ENCODE measurements around the gene PCDHA5.
"Not testable (repeated sequence)": the region's sequence is repeated elsewhere in the genome, so short reads cannot be mapped to it uniquely, and the experiment has no call there.

Gene PCDHA5

DNA sequence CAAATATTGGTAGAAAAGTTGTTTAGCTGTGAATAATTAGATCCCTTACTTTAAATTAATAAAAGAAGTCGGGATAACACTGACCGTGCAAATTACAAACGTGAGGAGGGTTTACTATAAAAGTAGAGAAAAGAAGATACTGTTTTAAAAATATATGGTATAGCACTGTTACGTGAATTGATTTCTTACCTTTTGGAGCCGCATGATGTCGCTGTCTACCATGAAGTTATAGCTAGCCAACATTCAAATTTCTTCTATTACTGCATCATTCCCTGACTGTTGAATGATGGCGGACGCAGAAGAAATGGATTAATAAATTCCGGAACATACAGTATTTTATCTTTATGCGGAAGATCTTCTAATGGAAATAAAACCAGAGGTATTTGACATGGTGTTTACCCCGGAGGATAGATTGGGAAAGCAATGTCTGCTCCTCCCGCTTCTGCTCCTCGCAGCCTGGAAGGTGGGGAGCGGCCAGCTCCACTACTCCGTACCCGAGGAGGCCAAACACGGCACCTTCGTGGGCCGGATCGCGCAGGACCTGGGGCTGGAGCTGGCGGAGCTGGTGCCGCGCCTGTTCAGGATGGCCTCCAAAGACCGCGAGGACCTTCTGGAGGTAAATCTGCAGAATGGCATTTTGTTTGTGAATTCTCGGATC, 6.4 kb downstream of the PCDHA5 start, which contains the start of gene PCDHA6:
Gene PCDHA6 (plus strand): TSS at position 257 of the 658 bp plus-strand sequence. CDS start 132 bp downstream, at position 389.
- DNase-seq, result no peak

DNA sequence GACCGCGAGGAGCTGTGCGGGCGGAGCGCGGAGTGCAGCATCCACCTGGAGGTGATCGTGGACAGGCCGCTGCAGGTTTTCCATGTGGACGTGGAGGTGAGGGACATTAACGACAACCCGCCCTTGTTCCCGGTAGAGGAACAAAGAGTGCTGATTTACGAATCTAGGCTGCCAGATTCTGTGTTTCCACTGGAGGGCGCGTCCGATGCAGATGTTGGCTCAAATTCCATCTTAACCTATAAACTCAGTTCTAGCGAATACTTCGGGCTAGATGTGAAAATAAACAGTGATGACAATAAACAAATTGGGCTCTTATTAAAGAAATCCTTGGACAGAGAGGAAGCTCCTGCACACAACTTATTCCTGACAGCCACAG, 6.9 kb downstream of the PCDHA5 start:
- no peak for DNase-seq

DNA sequence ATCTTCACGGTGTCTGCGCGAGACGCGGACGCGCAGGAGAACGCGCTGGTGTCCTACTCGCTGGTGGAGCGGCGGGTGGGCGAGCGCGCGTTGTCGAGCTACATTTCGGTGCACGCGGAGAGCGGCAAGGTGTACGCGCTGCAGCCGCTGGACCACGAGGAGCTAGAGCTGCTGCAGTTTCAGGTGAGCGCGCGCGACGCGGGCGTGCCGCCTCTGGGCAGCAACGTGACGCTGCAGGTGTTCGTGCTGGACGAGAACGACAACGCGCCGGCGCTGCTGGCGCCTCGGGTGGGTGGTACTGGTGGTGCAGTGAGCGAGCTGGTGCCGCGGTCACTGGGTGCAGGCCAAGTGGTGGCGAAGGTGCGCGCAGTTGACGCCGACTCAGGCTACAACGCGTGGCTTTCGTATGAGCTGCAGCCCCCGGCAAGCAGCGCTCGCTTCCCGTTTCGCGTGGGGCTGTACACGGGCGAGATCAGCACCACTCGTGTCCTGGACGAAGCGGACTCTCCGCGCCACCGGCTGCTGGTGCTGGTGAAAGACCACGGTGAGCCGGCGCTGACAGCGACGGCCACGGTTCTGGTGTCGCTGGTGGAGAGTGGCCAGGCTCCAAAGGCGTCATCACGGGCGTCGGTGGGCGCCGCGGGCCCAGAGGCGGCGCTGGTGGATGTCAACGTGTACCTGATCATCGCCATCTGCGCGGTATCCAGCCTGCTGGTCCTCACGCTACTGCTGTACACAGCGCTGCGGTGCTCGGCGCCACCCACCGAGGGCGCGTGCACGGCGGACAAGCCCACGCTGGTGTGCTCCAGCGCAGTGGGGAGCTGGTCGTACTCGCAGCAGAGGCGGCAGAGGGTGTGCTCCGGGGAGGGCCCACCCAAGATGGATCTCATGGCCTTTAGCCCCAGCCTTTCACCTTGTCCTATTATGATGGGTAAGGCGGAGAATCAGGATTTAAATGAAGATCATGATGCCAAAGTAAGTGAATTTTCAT, 8.4 kb downstream of the PCDHA5 start:
- DNase-seq, result not testable (repeated sequence)

DNA sequence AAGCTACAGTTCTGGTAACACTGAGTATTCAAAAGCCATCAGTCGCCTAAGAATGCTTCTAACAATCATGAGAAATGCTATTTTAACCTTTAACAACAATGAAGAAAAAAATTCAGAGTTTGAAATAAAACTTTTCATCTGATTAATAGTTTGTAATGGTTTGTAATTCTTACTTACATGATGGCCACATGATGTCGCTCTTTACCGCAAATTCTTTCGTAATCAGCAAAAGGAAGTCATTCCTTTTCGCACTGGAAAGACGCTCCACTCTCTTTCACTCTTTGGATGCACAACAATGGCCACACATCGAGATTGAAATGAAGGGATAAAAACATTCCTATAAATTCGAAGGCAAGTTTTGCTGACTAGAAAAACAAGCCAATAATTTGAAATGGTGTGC, 12.6 kb downstream of the PCDHA5 start, which contains the start of gene PCDHA7:
Gene PCDHA7 (plus strand): TSS at position 277 of the 400 bp plus-strand sequence. CDS start 115 bp downstream, at position 392.
- no peak for DNase-seq

DNA sequence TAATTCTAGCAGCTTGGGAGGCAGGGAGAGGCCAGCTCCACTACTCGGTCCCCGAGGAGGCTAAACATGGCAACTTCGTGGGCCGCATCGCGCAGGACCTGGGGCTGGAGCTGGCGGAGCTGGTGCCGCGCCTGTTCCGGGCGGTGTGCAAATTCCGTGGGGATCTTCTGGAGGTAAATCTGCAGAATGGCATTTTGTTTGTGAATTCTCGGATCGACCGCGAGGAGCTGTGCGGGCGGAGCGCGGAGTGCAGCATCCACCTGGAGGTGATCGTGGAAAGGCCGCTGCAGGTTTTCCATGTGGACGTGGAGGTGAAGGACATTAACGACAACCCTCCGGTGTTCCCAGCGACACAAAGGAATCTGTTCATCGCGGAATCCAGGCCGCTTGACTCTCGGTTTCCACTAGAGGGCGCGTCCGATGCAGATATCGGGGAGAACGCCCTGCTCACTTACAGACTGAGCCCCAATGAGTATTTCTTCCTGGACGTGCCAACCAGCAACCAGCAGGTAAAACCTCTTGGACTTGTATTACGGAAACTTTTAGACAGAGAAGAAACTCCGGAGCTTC, 13.1 kb downstream of the PCDHA5 start:
- not testable (repeated sequence) for DNase-seq

DNA sequence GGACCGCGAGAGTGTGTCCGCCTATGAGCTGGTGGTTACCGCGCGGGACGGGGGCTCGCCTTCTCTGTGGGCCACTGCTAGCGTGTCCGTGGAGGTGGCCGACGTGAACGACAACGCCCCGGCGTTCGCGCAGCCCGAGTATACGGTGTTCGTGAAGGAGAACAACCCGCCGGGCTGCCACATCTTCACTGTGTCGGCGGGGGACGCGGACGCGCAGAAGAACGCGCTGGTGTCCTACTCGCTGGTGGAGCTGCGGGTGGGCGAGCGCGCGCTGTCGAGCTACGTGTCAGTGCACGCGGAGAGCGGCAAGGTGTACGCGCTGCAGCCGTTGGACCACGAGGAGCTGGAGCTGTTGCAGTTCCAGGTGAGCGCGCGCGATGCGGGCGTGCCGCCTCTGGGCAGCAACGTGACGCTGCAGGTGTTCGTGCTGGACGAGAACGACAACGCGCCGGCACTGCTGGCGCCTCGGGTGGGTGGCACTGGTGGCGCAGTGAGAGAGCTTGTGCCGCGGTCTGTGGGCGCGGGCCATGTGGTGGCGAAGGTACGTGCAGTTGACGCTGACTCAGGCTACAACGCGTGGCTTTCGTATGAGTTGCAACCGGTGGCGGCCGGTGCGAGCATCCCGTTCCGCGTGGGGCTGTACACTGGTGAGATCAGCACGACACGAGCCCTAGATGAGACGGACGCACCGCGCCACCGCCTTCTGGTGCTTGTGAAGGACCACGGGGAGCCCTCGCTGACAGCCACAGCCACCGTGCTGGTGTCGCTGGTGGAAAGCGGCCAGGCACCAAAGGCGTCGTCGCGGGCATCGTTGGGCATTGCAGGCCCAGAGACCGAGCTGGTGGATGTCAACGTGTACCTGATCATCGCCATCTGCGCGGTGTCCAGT, 14.5 kb downstream of the PCDHA5 start:
- no peak for DNase-seq

DNA sequence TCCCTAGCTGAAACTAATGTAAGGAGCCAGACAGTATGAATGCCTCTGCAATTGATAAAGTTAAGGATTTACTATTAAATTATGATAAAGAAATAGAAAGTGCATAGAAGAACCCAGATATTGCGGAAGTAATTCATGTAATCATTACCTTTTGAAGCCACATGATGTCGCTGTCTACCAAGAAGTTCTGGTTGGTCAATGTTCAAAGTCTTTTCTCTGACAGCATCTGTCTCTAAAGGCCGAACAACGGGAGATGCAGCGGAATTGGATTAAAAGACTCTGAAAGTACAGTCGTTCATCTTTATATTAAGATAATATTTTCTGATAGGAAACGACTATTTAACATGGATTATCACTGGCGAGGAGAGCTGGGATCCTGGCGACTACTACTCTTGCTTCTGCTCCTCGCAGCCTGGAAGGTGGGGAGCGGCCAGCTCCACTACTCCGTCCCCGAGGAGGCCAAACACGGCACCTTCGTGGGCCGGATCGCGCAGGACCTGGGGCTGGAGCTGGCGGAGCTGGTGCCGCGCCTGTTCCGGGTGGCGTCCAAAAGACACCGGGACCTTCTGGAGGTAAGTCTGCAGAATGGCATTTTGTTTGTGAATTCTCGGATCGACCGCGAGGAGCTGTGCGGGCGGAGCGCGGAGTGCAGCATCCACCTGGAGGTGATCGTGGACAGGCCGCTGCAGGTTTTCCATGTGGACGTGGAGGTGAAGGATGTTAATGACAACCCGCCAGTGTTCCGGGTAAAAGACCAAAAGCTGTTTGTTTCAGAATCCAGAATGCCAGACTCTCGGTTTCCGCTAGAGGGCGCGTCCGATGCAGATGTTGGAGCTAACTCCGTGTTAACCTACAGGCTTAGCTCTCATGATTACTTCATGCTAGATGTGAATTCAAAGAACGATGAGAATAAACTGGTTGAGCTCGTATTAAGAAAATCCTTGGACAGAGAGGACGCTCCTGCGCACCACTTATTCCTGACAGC, 19.9 kb downstream of the PCDHA5 start, which contains the start of gene PCDHA8:
Gene PCDHA8 (plus strand): TSS at position 210 of the 985 bp plus-strand sequence. CDS start 135 bp downstream, at position 345.
- no peak for DNase-seq

DNA sequence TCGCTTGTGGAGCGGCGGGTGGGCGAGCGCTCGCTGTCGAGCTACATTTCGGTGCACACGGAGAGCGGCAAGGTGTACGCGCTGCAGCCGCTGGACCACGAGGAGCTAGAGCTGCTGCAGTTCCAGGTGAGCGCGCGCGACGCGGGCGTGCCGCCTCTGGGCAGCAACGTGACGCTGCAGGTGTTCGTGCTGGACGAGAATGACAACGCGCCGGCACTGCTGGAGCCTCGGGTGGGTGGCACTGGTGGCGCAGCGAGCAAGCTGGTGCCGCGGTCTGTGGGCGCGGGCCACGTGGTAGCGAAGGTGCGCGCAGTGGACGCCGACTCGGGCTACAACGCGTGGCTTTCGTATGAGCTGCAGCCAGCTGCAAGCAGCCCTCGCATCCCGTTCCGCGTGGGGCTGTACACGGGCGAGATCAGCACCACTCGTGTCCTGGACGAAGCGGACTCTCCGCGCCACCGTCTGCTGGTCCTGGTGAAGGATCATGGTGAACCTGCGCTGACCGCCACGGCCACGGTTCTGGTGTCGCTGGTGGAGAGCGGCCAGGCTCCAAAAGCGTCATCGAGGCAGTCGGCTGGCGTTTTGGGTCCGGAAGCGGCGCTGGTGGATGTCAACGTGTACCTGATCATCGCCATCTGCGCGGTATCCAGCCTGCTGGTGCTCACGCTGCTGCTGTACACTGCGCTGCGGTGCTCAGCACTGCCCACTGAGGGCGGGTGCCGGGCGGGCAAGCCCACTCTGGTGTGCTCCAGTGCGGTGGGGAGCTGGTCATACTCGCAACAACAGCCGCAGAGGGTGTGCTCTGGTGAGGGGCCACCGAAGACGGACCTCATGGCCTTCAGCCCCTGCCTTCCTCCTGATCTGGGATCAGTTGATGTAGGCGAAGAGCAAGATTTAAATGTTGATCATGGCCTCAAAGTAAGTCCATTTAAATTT, 21.7 kb downstream of the PCDHA5 start:
- DNase-seq, result no peak

DNA sequence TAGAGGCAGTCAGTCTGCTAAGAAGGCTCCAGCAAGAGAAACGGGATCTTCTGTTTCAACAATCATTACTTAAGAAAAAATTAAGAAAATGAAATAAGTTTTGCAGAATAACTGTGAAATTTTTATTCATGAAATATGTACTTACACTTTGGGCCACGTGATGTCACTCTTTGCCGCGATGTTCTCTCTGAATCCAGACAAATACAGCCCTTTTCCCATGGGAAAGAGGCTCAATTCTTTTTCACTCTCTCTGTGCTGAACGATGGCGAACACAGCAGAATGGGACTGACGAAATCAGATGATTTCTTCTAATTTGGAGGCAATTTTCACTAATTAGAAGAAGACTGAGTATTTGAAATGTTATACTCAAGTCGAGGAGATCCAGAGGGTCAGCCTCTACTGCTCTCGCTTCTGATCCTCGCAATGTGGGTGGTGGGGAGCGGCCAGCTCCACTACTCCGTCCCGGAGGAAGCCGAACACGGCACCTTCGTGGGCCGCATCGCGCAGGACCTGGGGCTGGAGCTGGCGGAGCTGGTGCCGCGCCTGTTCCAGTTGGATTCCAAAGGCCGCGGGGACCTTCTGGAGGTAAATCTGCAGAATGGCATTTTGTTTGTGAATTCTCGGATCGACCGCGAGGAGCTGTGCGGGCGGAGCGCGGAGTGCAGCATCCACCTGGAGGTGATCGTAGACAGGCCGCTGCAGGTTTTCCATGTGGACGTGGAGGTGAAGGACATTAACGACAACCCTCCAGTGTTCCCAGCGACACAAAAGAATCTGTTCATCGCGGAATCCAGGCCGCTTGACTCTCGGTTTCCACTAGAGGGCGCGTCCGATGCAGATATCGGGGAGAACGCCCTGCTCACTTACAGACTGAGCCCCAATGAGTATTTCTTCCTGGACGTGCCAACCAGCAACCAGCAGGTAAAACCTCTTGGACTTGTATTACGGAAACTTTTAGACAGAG, 27.0 kb downstream of the PCDHA5 start, which contains the start of gene PCDHA9:
Gene PCDHA9 (plus strand): TSS at position 244 of the 964 bp plus-strand sequence. CDS start 114 bp downstream, at position 358.
- not testable (repeated sequence) for DNase-seq

DNA sequence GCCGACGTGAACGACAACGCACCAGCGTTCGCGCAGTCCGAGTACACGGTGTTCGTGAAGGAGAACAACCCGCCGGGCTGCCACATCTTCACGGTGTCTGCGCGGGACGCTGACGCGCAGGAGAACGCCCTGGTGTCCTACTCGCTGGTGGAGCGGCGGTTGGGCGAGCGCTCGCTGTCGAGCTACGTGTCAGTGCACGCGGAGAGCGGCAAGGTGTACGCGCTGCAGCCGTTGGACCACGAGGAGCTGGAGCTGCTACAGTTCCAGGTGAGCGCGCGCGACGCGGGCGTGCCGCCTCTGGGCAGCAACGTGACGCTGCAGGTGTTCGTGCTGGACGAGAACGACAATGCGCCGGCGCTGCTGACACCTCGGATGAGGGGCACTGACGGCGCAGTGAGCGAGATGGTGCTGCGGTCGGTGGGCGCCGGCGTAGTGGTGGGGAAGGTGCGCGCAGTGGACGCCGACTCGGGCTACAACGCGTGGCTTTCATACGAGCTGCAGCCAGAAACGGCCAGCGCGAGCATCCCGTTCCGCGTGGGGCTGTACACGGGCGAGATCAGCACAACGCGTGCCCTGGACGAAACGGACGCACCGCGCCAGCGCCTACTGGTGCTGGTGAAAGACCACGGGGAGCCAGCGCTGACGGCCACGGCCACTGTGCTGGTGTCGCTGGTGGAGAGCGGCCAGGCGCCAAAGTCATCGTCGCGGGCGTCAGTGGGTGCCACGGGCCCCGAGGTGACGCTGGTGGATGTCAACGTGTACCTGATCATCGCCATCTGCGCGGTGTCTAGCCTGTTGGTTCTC, 28.6 kb downstream of the PCDHA5 start:
- not testable (repeated sequence) for DNase-seq

DNA sequence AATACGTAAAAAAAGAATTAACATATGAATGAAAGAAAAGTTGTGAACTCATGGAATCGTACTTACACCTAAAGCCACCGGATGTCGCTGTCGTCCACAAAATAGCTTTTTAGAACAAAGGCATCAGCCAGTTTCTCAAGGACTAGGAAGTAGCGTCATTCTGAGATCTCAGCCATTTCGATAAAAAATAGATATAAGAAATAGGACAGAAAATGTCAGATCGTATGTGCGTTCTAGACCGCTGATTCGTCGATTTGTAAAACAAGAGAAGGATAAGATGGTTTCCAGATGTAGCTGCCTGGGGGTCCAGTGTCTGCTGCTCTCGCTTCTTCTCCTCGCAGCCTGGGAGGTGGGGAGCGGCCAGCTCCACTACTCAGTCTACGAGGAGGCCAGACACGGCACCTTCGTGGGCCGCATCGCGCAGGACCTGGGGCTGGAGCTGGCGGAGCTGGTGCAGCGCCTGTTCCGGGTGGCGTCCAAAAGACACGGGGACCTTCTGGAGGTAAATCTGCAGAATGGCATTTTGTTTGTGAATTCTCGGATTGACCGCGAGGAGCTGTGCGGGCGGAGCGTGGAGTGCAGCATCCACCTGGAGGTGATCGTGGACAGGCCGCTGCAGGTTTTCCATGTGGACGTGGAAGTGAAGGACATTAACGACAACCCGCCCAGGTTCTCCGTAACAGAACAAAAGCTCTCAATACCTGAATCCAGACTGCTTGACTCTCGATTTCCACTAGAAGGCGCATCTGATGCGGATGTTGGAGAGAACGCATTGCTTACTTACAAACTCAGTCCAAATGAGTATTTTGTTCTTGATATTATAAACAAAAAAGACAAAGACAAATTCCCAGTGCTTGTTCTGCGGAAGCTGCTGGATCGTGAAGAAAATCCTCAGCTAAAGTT, 34.6 kb downstream of the PCDHA5 start, which contains the start of gene PCDHA10:
Gene PCDHA10 (plus strand): TSS at position 126 of the 903 bp plus-strand sequence. CDS start 152 bp downstream, at position 278.
- no peak for DNase-seq

DNA sequence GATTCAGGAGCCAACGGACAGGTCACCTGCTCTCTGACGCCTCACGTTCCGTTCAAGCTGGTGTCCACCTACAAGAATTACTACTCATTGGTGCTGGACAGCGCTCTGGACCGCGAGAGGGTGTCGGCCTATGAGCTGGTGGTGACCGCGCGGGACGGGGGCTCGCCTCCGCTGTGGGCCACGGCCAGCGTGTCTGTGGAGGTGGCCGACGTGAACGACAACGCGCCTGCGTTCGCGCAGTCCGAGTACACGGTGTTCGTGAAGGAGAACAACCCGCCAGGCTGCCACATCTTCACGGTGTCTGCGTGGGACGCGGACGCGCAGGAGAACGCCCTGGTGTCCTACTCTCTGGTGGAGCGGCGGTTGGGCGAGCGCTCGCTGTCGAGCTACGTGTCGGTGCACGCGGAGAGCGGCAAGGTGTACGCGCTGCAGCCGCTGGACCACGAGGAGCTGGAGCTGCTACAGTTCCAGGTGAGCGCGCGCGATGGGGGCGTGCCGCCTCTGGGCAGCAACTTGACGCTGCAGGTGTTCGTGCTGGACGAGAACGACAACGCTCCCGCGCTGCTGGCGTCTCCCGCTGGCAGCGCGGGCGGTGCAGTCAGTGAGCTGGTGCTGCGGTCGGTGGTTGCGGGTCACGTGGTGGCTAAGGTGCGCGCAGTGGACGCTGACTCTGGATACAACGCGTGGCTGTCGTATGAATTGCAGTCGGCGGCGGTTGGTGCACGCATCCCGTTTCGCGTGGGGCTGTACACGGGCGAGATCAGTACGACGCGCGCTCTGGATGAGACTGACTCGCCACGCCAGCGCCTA, 36.0 kb downstream of the PCDHA5 start:
- DNase-seq, result no peak

DNA sequence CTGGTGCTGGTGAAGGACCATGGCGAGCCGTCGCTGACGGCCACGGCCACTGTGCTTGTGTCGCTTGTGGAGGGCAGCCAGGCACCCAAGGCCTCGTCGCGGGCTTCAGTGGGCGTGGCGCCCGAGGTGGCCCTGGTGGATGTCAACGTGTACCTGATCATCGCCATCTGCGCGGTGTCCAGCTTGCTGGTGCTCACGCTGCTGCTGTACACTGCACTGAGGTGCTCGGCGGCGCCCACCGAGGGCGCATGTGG, 36.5 kb downstream of the PCDHA5 start:
- DNase-seq, result no peak

DNA sequence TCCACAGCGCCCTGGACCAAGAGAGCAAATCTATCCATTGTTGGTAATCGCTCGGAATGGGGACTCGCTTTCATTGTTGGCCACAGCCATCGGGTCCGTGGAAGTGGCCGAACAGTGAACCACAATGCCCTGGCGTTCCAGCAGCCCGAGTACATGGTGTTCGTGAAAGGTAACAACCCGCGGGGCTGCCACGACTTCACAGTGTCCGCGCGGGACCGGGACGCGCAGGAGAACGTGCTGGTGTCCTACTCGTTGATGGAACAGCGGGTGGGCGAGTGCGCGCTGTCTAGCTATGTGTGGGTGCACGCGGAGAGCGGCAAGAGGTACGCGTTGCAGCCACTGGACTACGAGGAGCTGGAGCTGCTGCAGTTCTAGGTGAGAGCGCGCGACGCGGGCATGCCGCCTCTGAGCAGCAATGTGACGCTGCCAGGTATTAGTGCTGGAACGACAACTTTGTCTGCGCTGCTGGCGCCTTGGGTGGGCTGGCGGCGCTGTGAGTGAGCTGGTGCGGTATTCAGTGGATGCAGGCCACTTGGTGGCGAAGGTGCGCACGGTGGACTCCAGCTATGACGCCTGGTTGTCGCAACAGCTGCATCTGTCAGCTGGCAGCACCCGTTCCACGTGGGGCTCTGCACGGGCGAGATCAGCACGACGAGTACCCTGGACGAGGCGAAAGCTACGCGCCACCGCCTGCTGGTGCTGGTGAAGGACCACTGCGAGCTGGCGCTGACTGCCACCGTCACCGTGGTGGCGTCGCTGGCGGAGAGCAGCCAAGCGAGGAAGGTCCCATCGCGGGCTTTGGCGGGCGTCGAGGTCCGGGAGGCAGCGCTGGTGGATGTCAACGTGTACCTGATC, 41.3 kb downstream of the PCDHA5 start:
- no peak for DNase-seq

Data from CD4-positive, alpha-beta T cell treated with Interleukin-6 for 4 hours (primary cell).